H1 (cell line): ENCODE results near the gene ADAMTS6. TPM values are rescaled to one million over a fixed set of nuclear protein-coding genes. Genes with fewer than 3 reads are reported as not detected.

Experiments
- CTCF ChIA-PET: fragments of 300-600 bp; sonication (Branson Sonifier 250); formaldehyde crosslinking; loops from one replicate; lab custom pipeline; 2021; ENCODE audit not compliant: partially characterized antibody; lab: Charles Lee
- POLR2A ChIA-PET: fragments of 300-600 bp; sonication (Branson Sonifier 250); formaldehyde crosslinking; loops from one replicate; lab custom pipeline; 2021; ENCODE audit warnings: inconsistent platforms; ENCODE audit not compliant: partially characterized antibody; lab: Charles Lee
- DNase-seq, 2 experiments: peaks; one replicate each; pipeline versions ENCODE4 v3.0.0 to v3.0.0-alpha.2; 2010 to 2022; ENCODE audit warnings: low spot score in 2 of 2, low read depth in 1 of 2, mixed read lengths in 1 of 2
- FAIRE-seq: peaks from 2 replicates; lab custom pipeline; 2011; peaks lifted over from hg19 to GRCh38; lab: Jason Lieb, UNC
- H2AFZ ChIP-seq: 2 replicates; pipeline ENCODE4 v1.8.1; 2012; ENCODE audit warnings: low read length, inconsistent platforms
- H2AK5ac ChIP-seq: 2 replicates; pipeline ENCODE4 v1.6.1; 2013; ENCODE audit warnings: low read depth, low read length
- H2BK120ac ChIP-seq: replicated peaks from 2 replicates; pipeline ENCODE3; 2013; ENCODE audit warnings: low read depth, low read length, inconsistent platforms
- H2BK12ac ChIP-seq: 2 replicates; pipeline ENCODE4 v1.6.1; 2013; ENCODE audit warnings: low read depth, low read length
- H2BK15ac ChIP-seq: 2 replicates; pipeline ENCODE4 v1.6.1; 2013; ENCODE audit warnings: low read length
- H2BK20ac ChIP-seq: 2 replicates; pipeline ENCODE4 v1.6.1; 2013; ENCODE audit warnings: low read length
- H2BK5ac ChIP-seq: 2 replicates; pipeline ENCODE4 v1.6.1; 2013; ENCODE audit warnings: low read depth, low read length
- H3K14ac ChIP-seq: 2 replicates; pipeline ENCODE4 v1.6.1; 2013; ENCODE audit warnings: inconsistent platforms; ENCODE audit not compliant: insufficient read length
- H3K18ac ChIP-seq: 2 replicates; pipeline ENCODE4 v1.6.1; 2013; ENCODE audit warnings: low read length; ENCODE audit errors: extremely low read depth
- H3K23ac ChIP-seq: 2 replicates; pipeline ENCODE4 v1.6.1; 2013; ENCODE audit warnings: inconsistent platforms; ENCODE audit not compliant: insufficient read length
- H3K23me2 ChIP-seq: 2 replicates; pipeline ENCODE4 v1.6.1; 2013; ENCODE audit warnings: low read depth, low read length
- H3K27ac ChIP-seq: 2 replicates; pipeline ENCODE4 v1.6.1; 2011; ENCODE audit warnings: low read depth, low read length, inconsistent platforms
- H3K27me3 ChIP-seq, 4 experiments: replicated peaks in 1 of 4; 1 replicate in 1 of 4; 2 replicates in 3 of 4; pipeline versions ENCODE4 v1.6.1 to v1.8.1; 2011 to 2013; ENCODE audit warnings: low read length in 3 of 4, mild to moderate bottlenecking in 3 of 4, inconsistent platforms in 2 of 4, mixed read lengths in 2 of 4, moderate library complexity in 1 of 4; ENCODE audit not compliant: control insufficient read depth in 3 of 4, insufficient read depth in 3 of 4; ENCODE audit errors: extremely low read depth in 1 of 4
- H3K36me3 ChIP-seq, 4 experiments: 2 replicates each; pipeline versions ENCODE4 v1.6.1 to v1.8.1; 2011 to 2013; ENCODE audit warnings: mild to moderate bottlenecking in 4 of 4, low read length in 3 of 4, moderate library complexity in 2 of 4, control low read depth in 1 of 4, inconsistent platforms in 1 of 4; ENCODE audit not compliant: insufficient read depth in 4 of 4, control insufficient read depth in 2 of 4
- H3K4ac ChIP-seq: replicated peaks from 2 replicates; pipeline ENCODE3; 2013; ENCODE audit warnings: low read length, low read depth, mixed read lengths, inconsistent platforms; ENCODE audit not compliant: insufficient read length
- H3K4me1 ChIP-seq, 4 experiments: replicated peaks in 1 of 4; 1 replicate in 1 of 4; 2 replicates in 3 of 4; pipeline versions ENCODE4 v1.6.1 to v1.8.1; 2011 to 2013; ENCODE audit warnings: low read length in 3 of 4, inconsistent platforms in 2 of 4, mixed read lengths in 1 of 4; ENCODE audit not compliant: insufficient read depth in 4 of 4, control insufficient read depth in 3 of 4
- H3K4me2 ChIP-seq, 2 experiments: 2 replicates each; pipeline versions ENCODE4 v1.6.1 to v1.8.1; 2011 to 2013; ENCODE audit warnings: low read depth in 2 of 2, low read length in 2 of 2, control low read depth in 1 of 2, inconsistent platforms in 1 of 2, mild to moderate bottlenecking in 1 of 2; ENCODE audit not compliant: insufficient read depth in 1 of 2
- H3K4me3 ChIP-seq, 4 experiments: fragments of 200-600, 300-600 bp in 1 of 4; sonication (generic), shearing (Covaris generic), sonication (Bioruptor Twin) in 1 of 4; 2 replicates each; pipeline versions ENCODE4 v1.5.1 to v1.8.1; 2011 to 2016; ENCODE audit warnings: low read length in 4 of 4, low read depth in 3 of 4, control low read depth in 2 of 4, inconsistent platforms in 2 of 4, mild to moderate bottlenecking in 2 of 4, mixed read lengths in 1 of 4, moderate library complexity in 1 of 4; ENCODE audit not compliant: insufficient read depth in 2 of 4; ENCODE audit errors: extremely low read depth in 1 of 4
- H3K56ac ChIP-seq: replicated peaks from 2 replicates; pipeline ENCODE3; 2013; ENCODE audit warnings: low read depth, mild to moderate bottlenecking, mixed read lengths, low read length, inconsistent platforms; ENCODE audit not compliant: insufficient read length
- H3K79me1 ChIP-seq: 2 replicates; pipeline ENCODE4 v1.6.1; 2013; ENCODE audit warnings: low read depth, low read length, control low read depth
- H3K79me2 ChIP-seq, 2 experiments: 2 replicates each; pipeline versions ENCODE4 v1.6.1 to v1.8.1; 2012 to 2013; ENCODE audit warnings: low read length in 2 of 2, mild to moderate bottlenecking in 2 of 2, inconsistent platforms in 1 of 2; ENCODE audit not compliant: insufficient read depth in 2 of 2, control insufficient read depth in 1 of 2
- H3K9ac ChIP-seq, 4 experiments: replicated peaks in 1 of 4; 1 replicate in 1 of 4; 2 replicates in 3 of 4; pipeline versions ENCODE4 v1.6.1 to v1.8.1; 2011 to 2013; ENCODE audit warnings: low read depth in 3 of 4, low read length in 3 of 4, control low read depth in 2 of 4, mild to moderate bottlenecking in 2 of 4, moderate library complexity in 2 of 4, inconsistent platforms in 1 of 4; ENCODE audit errors: extremely low read depth in 1 of 4
- H3K9me3 ChIP-seq, 2 experiments: 2 replicates each; pipeline versions ENCODE4 v1.6.1 to v1.8.1; 2012 to 2013; ENCODE audit warnings: mild to moderate bottlenecking in 2 of 2, moderate library complexity in 2 of 2, control low read depth in 1 of 2, inconsistent platforms in 1 of 2, low read depth in 1 of 2, low read length in 1 of 2, mixed read lengths in 1 of 2; ENCODE audit not compliant: insufficient read depth in 2 of 2
- H4K20me1 ChIP-seq, 2 experiments: replicated peaks in 1 of 2; 2 replicates each; pipeline versions ENCODE3 to v1.8.1; 2011 to 2013; ENCODE audit warnings: inconsistent platforms in 2 of 2, low read length in 2 of 2, mild to moderate bottlenecking in 1 of 2; ENCODE audit not compliant: insufficient read depth in 2 of 2, control insufficient read depth in 1 of 2
- H4K5ac ChIP-seq: 2 replicates; pipeline ENCODE4 v1.6.1; 2013; ENCODE audit warnings: low read length, low read depth, mixed read lengths, inconsistent platforms; ENCODE audit not compliant: insufficient read length
- H4K8ac ChIP-seq: 2 replicates; pipeline ENCODE4 v1.8.0; 2013; ENCODE audit warnings: mild to moderate bottlenecking, moderate library complexity, low read length, inconsistent platforms; ENCODE audit not compliant: insufficient read depth; ENCODE audit errors: extremely low read depth
- H4K91ac ChIP-seq: replicated peaks from 2 replicates; pipeline ENCODE3; 2013; ENCODE audit warnings: low read length, mixed read lengths, inconsistent platforms; ENCODE audit not compliant: insufficient read length
- TAF1 ChIP-seq: IDR thresholded peaks from 2 replicates; pipeline ENCODE4 v1.6.1; 2011; ENCODE audit warnings: mild to moderate bottlenecking, low read depth, low read length
- WGBS, 2 experiments: shearing (Covaris generic) in 1 of 2; methylation state at CpG; one replicate each; pipeline versions ENCODE4 v1.1.6 to v1.1.7; 2013 to 2015; ENCODE audit warnings: low lambda C conversion rate in 2 of 2, mixed read lengths in 2 of 2, inconsistent platforms in 1 of 2, low coverage in 1 of 2, missing lambda C conversion rate in 1 of 2; ENCODE audit not compliant: insufficient replicate concordance in 2 of 2, insufficient coverage in 1 of 2, insufficient read length in 1 of 2; ENCODE audit errors: extremely low coverage in 1 of 2, missing lambda C conversion rate in 1 of 2; 5-methylcytosine and 5-hydroxymethylcytosine counted together
- polyA plus RNA-seq, 7 experiments: library from polyadenylated mRNA; depleted of rRNA in 3 of 7; stranded (reverse) in 5 of 7; unstranded in 2 of 7; fragments of >200 nt in 5 of 7; fragments of 200-250 nt in 2 of 7; gene quantifications; 1 replicate in 5 of 7; 2 replicates in 1 of 7; 4 replicates in 1 of 7; pipeline versions ENCODE4 v1.2.1 to v1.2.3, GENCODE V29; 2011 to 2013; ENCODE audit warnings: missing spikeins in 2 of 7, mixed read lengths in 2 of 7
- total RNA-seq: library from RNA; stranded (reverse); fragmentation: NEBNext Ultra II Directional; extraction: Animal tissue kit (Norgen Biotek cat#: 25700); gene quantifications from 2 replicates; pipeline ENCODE4 v1.2.1, GENCODE V29; 2021
- TF ChIP-seq, protein P1 (sequence below): IDR thresholded peaks from 2 replicates; pipeline ENCODE4 v1.6.1; 2011; ENCODE audit warnings: low read depth, mild to moderate bottlenecking, low read length; ENCODE audit not compliant: insufficient read depth

ADAMTS6 gene
- total and polyA plus RNA-seq, 2 of the 8 experiments (the other 6 are each of a cell fraction or from before 2014, with no cell fraction given), result 0.74 to 2.4 TPM

DNA sequence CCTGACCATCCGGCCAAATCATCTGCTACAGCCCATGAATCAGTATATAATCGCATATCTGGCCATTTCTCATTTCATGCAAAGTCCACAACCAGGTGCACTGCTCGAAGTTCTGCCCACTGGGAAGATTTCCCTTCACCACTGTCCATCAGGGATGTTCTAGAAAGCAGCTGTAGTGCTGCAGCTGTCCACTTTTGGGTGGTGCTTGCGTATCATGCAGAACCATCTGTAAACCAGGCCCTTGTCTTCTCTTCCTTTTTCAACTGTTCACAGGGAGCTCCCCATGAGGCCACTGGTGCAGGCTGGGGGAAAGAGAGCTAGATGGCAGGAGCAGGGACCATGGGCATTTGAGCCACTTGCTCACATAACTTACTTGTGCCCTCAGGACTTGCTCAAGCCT, 7.4 kb upstream of the ADAMTS6 start:
- Histone ChIP-seq H4K8ac (no peak overlapping the region), H3K79me1 (no peaks in the 10 kb centered on the region), H3K23ac (no peak overlapping the region), H3K4me3 (no peak overlapping the region), H4K5ac (no peak overlapping the region), H3K27ac (no peak overlapping the region), H3K14ac (no peak overlapping the region), H2BK120ac (no peak overlapping the region), H3K18ac (no peak overlapping the region), H2BK12ac (no peak overlapping the region), H3K27me3 (no peaks in the 10 kb centered on the region), H2BK15ac (no peak overlapping the region), H4K91ac (no peak overlapping the region), H4K20me1 (no peaks in the 10 kb centered on the region), H2AK5ac (no peak overlapping the region), H2BK5ac (no peak overlapping the region), H3K4ac (no peak overlapping the region), H3K23me2 (no peaks in the 10 kb centered on the region), H3K9me3 (peaks cover 0 to 3% of the 10 kb centered on the region in 2 experiments; a peak in 1 of 4 replicates), H3K79me2 (no peaks in the 10 kb centered on the region), H2AFZ (no peak overlapping the region), H3K56ac (no peak overlapping the region), H3K4me1 (no peaks in the 10 kb centered on the region), H2BK20ac (no peak overlapping the region), H3K9ac (no peak overlapping the region), H3K4me2 (no peak overlapping the region), H3K36me3 (no peaks in the 10 kb centered on the region)
- CTCF ChIA-PET, result interaction anchor here (0.7 to 1.2 kb wide), 3 partner anchors 16 to 413 kb away, joined by 3 read pairs; no protein-coding TSS in a partner anchor
- WGBS, 2 experiments, result 86% methylated on average over 4 of the region's 4 CpGs; no CpG with 5 or more reads in 1 of the 2 experiments
- POLR2A ChIA-PET, result no interaction called here
- FAIRE-seq (no peak), DNase-seq (no peak)
- no peak for TF ChIP-seq TAF1
- TF ChIP-seq, protein P1, sequence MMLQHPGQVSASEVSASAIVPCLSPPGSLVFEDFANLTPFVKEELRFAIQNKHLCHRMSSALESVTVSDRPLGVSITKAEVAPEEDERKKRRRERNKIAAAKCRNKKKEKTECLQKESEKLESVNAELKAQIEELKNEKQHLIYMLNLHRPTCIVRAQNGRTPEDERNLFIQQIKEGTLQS, result no peak
